Measurements from ENCODE around the gene LIN7C. TPM values are rescaled to one million over a fixed set of nuclear protein-coding genes. Genes with fewer than 3 reads are reported as not detected.

LIN7C gene
- polyA plus RNA-seq, 1 donor (not counting 4 experiments of a cell fraction or from before 2014, with no cell fraction given) = 23.0 TPM

GRCh38 chr11:27470166-27470565 lies 36.4 kb downstream of the LIN7C start:
- Histone ChIP-seq H3K9me1 (ENCODE audit: control insufficient read depth, extremely low read depth, insufficient read depth, low read length) (no peaks in the 10 kb centered on the region), H3K4me2 (ENCODE audit: control insufficient read depth, extremely low read depth, insufficient read depth, low read depth, low read length) (peak overlapping the region; percentile 94), H3K36me3 (ENCODE audit: control insufficient read depth in 2 of 2, extremely low read depth in 1 of 2, insufficient read depth in 2 of 2, low read length in 2 of 2) (no peaks in the 10 kb centered on the region), H2AFZ (ENCODE audit: control insufficient read depth, low read length) (no peak overlapping the region), H3K79me2 (ENCODE audit: control insufficient read depth, insufficient read depth, low read length) (peaks cover 60% of the 10 kb centered on the region), H4K20me1 (ENCODE audit: control insufficient read depth, extremely low read depth, insufficient read depth, low read length) (no peaks in the 10 kb centered on the region), H3K9me3 (ENCODE audit: control insufficient read depth, low read depth, low read length) (no peaks in the 10 kb centered on the region), H3K27me3 (ENCODE audit: control insufficient read depth, extremely low read depth, insufficient read depth, low read length) (no peaks in the 10 kb centered on the region), H3K27ac (ENCODE audit: control insufficient read depth, insufficient read depth, low read length) (peak overlapping the region; percentile 83), H3K4me3 (ENCODE audit: control insufficient read depth in 2 of 3, extremely low read depth in 1 of 3, insufficient read depth in 2 of 3, low read depth in 1 of 3, low read length in 3 of 3) (peak overlapping the region; percentile 88 to 92 (median 91)), H3K9ac (ENCODE audit: control insufficient read depth, extremely low read depth, insufficient read depth, low read length) (peak overlapping the region; percentile 90), H3K4me1 (ENCODE audit: control insufficient read depth, extremely low read depth, insufficient read depth, low read length) (peaks cover 50% of the 10 kb centered on the region)
- FAIRE-seq = no peak
- dilution Hi-C loops (cut with MboI; ENCODE audit: extremely low pct_ligation_motif_present, low sequenced_read_pairs) = no loop called here
- TF ChIP-seq CTCF (optimal IDR thresholded peaks at IDR 0.05 in 1 of 3, IDR thresholded peaks at IDR 0.05 in 1 of 3, conservative IDR thresholded peaks at IDR 0.05 in 1 of 3; ENCODE audit: extremely low read depth in 1 of 3, insufficient read depth in 2 of 3, low read length in 3 of 3) = no peak
- no peak for TF ChIP-seq EZH2 (IDR thresholded peaks at IDR 0.05; ENCODE audit: low read length)
- no peak for DNase-seq (ENCODE audit: low read depth, low spot score)

DNA sequence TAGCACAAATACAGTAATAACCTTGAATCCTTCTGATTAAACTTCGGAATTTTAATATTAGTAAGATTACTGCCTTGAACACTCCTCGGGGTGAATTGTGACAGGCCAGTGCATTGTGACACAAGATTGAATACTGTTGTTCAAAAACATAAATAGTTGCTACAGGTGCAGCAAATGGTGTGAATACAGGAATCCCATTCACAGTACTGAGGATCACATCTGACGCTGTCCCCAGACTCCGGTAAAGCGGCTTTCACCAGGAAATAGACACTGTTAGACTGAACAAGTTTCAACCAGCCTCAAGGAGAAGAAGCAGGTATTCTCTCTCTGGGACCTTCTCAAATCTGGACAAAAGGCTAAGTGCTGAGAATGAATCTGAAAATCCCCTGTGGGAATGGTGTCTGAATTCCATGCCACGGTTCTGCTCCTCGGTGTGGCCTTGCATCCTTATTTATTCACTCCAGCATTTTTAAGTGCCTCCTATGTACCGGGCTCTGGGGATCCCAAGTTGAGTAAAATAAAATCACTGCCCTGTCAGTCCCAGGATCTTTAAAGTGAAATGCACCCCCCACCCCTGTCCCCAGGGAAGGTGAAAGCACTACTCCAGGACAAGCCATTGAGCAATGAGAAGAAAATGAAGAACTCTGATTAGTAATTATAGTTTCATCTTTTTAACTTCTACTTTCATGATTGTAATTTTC lies 37.4 kb downstream of the LIN7C start:
- Histone ChIP-seq H3K27ac (ENCODE audit: control insufficient read depth, insufficient read depth, low read length) (peak overlapping the region; percentile 83), H3K9ac (ENCODE audit: control insufficient read depth, extremely low read depth, insufficient read depth, low read length) (peak overlapping the region; percentile 90), H3K4me3 (ENCODE audit: control insufficient read depth in 2 of 3, extremely low read depth in 1 of 3, insufficient read depth in 2 of 3, low read depth in 1 of 3, low read length in 3 of 3) (peak overlapping the region; percentile 88 to 92 (median 91)), H3K9me1 (ENCODE audit: control insufficient read depth, extremely low read depth, insufficient read depth, low read length) (no peaks in the 10 kb centered on the region), H3K4me2 (ENCODE audit: control insufficient read depth, extremely low read depth, insufficient read depth, low read depth, low read length) (peak overlapping the region; percentile 94), H3K27me3 (ENCODE audit: control insufficient read depth, extremely low read depth, insufficient read depth, low read length) (no peaks in the 10 kb centered on the region), H4K20me1 (ENCODE audit: control insufficient read depth, extremely low read depth, insufficient read depth, low read length) (no peaks in the 10 kb centered on the region), H2AFZ (ENCODE audit: control insufficient read depth, low read length) (no peak overlapping the region), H3K79me2 (ENCODE audit: control insufficient read depth, insufficient read depth, low read length) (peaks cover 70% of the 10 kb centered on the region), H3K36me3 (ENCODE audit: control insufficient read depth in 2 of 2, extremely low read depth in 1 of 2, insufficient read depth in 2 of 2, low read length in 2 of 2) (no peaks in the 10 kb centered on the region), H3K9me3 (ENCODE audit: control insufficient read depth, low read depth, low read length) (no peaks in the 10 kb centered on the region), H3K4me1 (ENCODE audit: control insufficient read depth, extremely low read depth, insufficient read depth, low read length) (peaks cover 60% of the 10 kb centered on the region)
- FAIRE-seq (no peak), DNase-seq (ENCODE audit: low read depth, low spot score) (no peak)
- TF ChIP-seq EZH2 (IDR thresholded peaks at IDR 0.05; ENCODE audit: low read length) = no peak
- TF ChIP-seq CTCF (optimal IDR thresholded peaks at IDR 0.05 in 1 of 3, IDR thresholded peaks at IDR 0.05 in 1 of 3, conservative IDR thresholded peaks at IDR 0.05 in 1 of 3; ENCODE audit: extremely low read depth in 1 of 3, insufficient read depth in 2 of 3, low read length in 3 of 3) = no peak
- dilution Hi-C loops (cut with MboI; ENCODE audit: extremely low pct_ligation_motif_present, low sequenced_read_pairs) = no loop called here

All from keratinocyte (primary cell).